GDM1 (cell line): ENCODE data around the gene RNASEH1.
A peak's percentile ranks its signal among the peaks of the same experiment; 100 is the strongest.
"Not testable (repeated sequence)": the region's sequence is repeated elsewhere in the genome, so short reads cannot be mapped to it uniquely, and the experiment has no call there.

Experiments
- DNase-seq: peaks from one replicate; lab custom pipeline; 2025; lab: John Stamatoyannopoulos, UW

Gene RNASEH1

GRCh38 chr2:3518496-3519254, 39.5 kb downstream of the RNASEH1 start:
- peak; percentile 99 for DNase-seq

GRCh38 chr2:3517948-3518495, 40.1 kb downstream of the RNASEH1 start:
- DNase-seq, result no peak

DNA sequence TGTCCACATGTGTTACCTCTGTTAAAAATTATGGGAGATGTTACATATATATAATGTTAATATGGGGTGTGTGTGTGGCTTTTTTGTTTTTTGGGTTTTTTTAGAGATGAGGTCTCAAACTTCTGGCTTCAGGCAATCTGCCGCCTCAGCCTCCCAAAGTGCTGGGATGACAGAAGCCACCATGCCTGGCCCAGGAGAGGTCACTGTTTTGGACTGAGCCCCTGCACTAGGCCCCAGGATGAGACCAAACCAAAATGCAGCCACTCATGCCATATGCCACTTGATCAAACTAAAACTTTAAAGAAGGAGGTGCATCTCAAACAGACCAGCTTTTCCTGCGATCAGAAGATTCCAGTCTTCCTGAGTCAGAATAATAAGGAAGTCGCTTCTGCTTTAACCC, 41.3 kb downstream of the RNASEH1 start:
- DNase-seq, result no peak

DNA sequence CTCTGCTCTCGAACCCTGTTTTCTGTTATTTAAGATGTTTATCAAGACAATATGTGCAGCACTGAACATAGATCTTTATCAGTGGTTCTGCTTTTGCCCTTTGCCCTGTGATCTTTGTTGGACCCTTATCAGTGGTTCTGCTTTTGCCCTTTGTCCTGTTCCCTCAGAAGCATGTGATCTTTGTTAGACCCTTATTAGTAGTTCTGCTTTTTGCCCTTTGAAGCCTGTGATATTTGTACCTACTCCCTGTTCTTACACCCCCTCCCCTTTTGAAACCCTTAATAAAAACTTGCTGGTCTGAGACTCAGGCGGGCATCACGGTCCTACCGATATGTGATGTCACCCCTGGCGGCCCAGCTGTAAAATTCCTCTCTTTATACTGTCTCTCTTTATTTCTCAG, 42.7 kb downstream of the RNASEH1 start:
- not testable (repeated sequence) for DNase-seq

- DNase-seq, result no peak
These were observed 44.9 kb downstream of the RNASEH1 start for GRCh38 chr2:3513026-3513810.

DNA sequence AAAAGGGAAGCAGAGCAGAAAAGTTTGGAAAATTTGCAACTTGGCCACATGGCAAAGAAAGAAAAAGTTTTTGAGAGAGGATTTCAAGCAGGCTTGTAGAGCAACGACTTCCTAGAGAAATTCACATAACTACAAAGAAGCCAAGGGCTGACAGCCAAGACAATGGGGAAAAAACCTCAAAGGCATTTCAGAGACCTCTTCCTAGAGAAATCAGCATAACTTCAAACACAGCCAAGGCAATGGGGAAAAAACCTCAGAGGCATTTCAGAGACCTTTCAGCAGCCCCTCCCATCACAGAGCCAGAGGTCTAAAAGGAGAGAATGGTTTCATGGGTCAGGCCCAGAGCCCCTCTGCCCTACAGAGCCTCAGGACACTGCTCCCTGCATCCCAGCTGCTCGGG, 46.0 kb downstream of the RNASEH1 start:
- DNase-seq, result no peak

DNA sequence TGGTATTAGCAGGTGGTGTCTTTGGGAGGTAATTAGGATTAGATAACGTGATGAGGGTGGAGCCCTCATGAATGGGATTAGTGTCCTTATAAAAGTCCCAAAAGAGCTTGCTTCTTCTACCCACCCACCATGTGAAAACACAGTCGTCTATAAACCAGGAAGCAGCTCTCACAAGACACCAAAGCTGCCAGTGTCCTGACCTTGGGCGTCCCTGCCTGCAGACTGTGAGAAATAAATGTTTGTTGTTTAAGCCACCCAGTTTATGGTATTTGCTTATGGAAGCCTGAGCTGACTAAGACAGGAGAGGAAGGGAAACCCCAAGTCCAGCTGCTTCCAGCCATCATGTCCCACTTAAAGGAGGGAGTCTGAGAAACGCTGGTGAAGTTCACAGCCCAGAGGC, 52.4 kb downstream of the RNASEH1 start:
- DNase-seq, result no peak

DNA sequence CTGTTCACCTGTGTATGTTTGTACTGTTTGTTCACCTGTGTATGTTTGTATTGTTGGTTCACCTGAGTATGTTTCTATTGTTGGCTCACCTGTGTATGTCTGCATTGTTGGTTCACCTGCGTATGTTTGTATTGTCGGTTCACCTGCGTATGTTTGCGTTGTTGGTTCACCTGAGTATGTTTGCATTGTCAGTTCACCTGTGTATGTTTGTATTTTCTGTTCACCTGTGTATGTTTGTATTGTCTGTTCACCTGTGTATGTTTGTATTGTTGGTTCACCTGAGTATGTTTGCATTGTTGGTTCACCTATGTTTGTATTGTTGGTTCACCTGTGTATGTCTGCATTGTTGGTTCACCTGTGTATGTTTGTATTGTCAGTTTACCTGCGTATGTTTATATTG, 53.4 kb downstream of the RNASEH1 start:
- DNase-seq, result no peak

- DNase-seq, result no peak
These were observed 54.6 kb downstream of the RNASEH1 start for GRCh38 chr2:3503483-3503882.

DNA sequence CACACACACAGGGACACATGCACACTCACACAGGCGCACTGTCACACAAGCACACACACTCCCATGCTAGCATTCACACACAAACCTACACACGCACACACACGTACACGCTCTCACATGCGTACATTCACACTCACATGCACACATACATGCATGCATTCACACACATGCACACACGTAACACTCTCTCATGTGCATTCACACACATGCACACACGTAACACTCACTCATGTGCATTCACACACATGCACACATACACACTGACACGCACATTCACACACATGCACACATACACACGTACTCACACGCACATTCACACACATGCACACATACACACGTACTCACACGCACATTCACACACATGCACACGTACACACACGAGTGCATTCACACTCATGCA, 55.1 kb downstream of the RNASEH1 start:
- DNase-seq, result no peak

GRCh38 chr2:3500326-3500899, 57.7 kb downstream of the RNASEH1 start:
- no peak for DNase-seq

- DNase-seq, result no peak
These were observed 59.2 kb downstream of the RNASEH1 start for GRCh38 chr2:3498783-3499394.

DNA sequence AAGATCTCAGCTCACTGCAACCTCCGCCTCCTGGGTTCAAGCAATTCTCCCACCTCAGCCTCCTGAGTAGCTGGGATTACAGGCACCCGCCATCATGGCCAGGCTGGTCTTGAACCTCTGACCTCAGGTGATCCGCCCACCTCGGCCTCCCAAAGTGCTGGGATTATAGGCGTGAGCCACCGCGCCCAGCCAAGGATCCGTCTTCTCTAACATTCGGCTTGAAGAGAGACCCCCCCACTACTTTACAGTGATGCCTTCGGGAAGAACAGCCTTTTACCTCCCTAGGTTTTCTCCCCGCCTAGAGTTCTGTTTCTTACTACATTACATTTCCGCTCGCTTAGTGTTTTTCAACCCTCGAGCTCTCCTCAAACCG, 61.4 kb downstream of the RNASEH1 start:
- DNase-seq, result not testable (repeated sequence)
